Nephron (organoid): ENCODE results near the gene VAV2.

Source experiments
- H3K27ac Mint-ChIP-seq, 3 experiments: 2 replicates each; pipeline ENCODE4 v1.8.0; 2020; ENCODE audit warnings: mixed read lengths in 3 of 3, mild to moderate bottlenecking in 2 of 3, moderate library complexity in 1 of 3
- H3K27me3 Mint-ChIP-seq: 2 replicates; pipeline ENCODE4 v1.8.0; 2021; ENCODE audit warnings: low read depth, mild to moderate bottlenecking, moderate library complexity, mixed read lengths
- H3K36me3 Mint-ChIP-seq: 2 replicates; pipeline ENCODE4 v1.8.0; 2020; ENCODE audit warnings: low read depth, mixed read lengths
- H3K4me1 Mint-ChIP-seq: 2 replicates; pipeline ENCODE4 v1.8.0; 2020; ENCODE audit warnings: mixed read lengths
- H3K4me3 Mint-ChIP-seq, 3 experiments: 2 replicates each; pipeline ENCODE4 v1.8.0; 2020; ENCODE audit warnings: mild to moderate bottlenecking in 3 of 3, mixed read lengths in 3 of 3, moderate library complexity in 2 of 3
- H3K9me3 Mint-ChIP-seq: 2 replicates; pipeline ENCODE4 v1.8.0; 2020; ENCODE audit warnings: mixed read lengths
- CTCF ChIP-seq, 3 experiments: fragments of 200-600 bp; sonication (generic); IDR thresholded peaks; one replicate each; pipeline ENCODE4 v1.5.0; 2021; ENCODE audit warnings: antibody characterized with exemption in 3 of 3; ENCODE audit not compliant: unreplicated experiment in 3 of 3

VAV2 gene

GRCh38 chr9:133944746-133945135 is 47.4 kb downstream of the VAV2 start:
- no peak for TF ChIP-seq CTCF (IDR thresholded peaks at IDR 0.05; ENCODE audit: unreplicated experiment in 3 of 3)
- Mint-ChIP-seq H3K9me3 (no peaks in the 10 kb centered on the region), H3K27me3 (no peaks in the 10 kb centered on the region), H3K36me3 (no peaks in the 10 kb centered on the region), H3K4me3 (no peak overlapping the region), H3K27ac (no peak overlapping the region), H3K4me1 (peaks cover 18% of the 10 kb centered on the region)

GRCh38 chr9:133943781-133944745 is 48.1 kb downstream of the VAV2 start:
- no peak for TF ChIP-seq CTCF (IDR thresholded peaks at IDR 0.05; ENCODE audit: unreplicated experiment in 3 of 3)

GRCh38 chr9:133943036-133943780 is 48.9 kb downstream of the VAV2 start:
- peaks cover 26% of the 10 kb centered on the region for H3K4me1 Mint-ChIP-seq
- no peaks in the 10 kb centered on the region for H3K27me3 Mint-ChIP-seq
- no peak overlapping the region for H3K4me3 Mint-ChIP-seq
- TF ChIP-seq CTCF (IDR thresholded peaks at IDR 0.05; ENCODE audit: unreplicated experiment in 3 of 3), result no peak
- no peaks in the 10 kb centered on the region for H3K9me3 Mint-ChIP-seq
- H3K27ac Mint-ChIP-seq, result no peak overlapping the region
- H3K36me3 Mint-ChIP-seq, result no peaks in the 10 kb centered on the region

More at GRCh38 chr9:133943781-133944745, 48.1 kb downstream of the VAV2 start:
- Mint-ChIP-seq H3K4me3 (no peak overlapping the region), H3K36me3 (no peaks in the 10 kb centered on the region), H3K27me3 (no peaks in the 10 kb centered on the region), H3K27ac (no peak overlapping the region), H3K9me3 (no peaks in the 10 kb centered on the region), H3K4me1 (peaks cover 24% of the 10 kb centered on the region)

GRCh38 chr9:133942206-133942975 is 49.7 kb downstream of the VAV2 start:
- H3K4me1 Mint-ChIP-seq, result peaks cover 27% of the 10 kb centered on the region
- H3K4me3 Mint-ChIP-seq, result no peak overlapping the region
- TF ChIP-seq CTCF (IDR thresholded peaks at IDR 0.05; ENCODE audit: unreplicated experiment in 3 of 3), result no peak
- H3K36me3 Mint-ChIP-seq, result no peaks in the 10 kb centered on the region
- no peaks in the 10 kb centered on the region for H3K27me3 Mint-ChIP-seq
- H3K9me3 Mint-ChIP-seq, result no peaks in the 10 kb centered on the region
- H3K27ac Mint-ChIP-seq, result no peak overlapping the region

GRCh38 chr9:133939845-133940244 is 52.3 kb downstream of the VAV2 start:
- H3K4me1 Mint-ChIP-seq, result peaks cover 40% of the 10 kb centered on the region
- no peak for TF ChIP-seq CTCF (IDR thresholded peaks at IDR 0.05; ENCODE audit: unreplicated experiment in 3 of 3)
- no peak overlapping the region for H3K27ac Mint-ChIP-seq
- no peak overlapping the region for H3K4me3 Mint-ChIP-seq
- H3K9me3 Mint-ChIP-seq, result no peaks in the 10 kb centered on the region
- no peaks in the 10 kb centered on the region for H3K27me3 Mint-ChIP-seq
- no peaks in the 10 kb centered on the region for H3K36me3 Mint-ChIP-seq
